H9 (cell line): ENCODE results near the gene PCGF2. TPM values are rescaled to one million over a fixed set of nuclear protein-coding genes. Genes with fewer than 3 reads are reported as not detected.

Source experiments
- DNase-seq: peaks from one replicate; pipeline ENCODE4 v3.0.0-alpha.2; 2017
- H2AFZ ChIP-seq: one replicate; pipeline ENCODE4 v1.6.1; 2013; ENCODE audit warnings: mild to moderate bottlenecking, low read length, control low read depth, moderate library complexity
- H2AK5ac ChIP-seq: 2 replicates; pipeline ENCODE4 v1.6.1; 2013; ENCODE audit warnings: low read length, control low read depth, mixed read lengths; ENCODE audit not compliant: insufficient read length
- H2BK120ac ChIP-seq: one replicate; pipeline ENCODE4 v1.6.1; 2013; ENCODE audit warnings: low read depth, mild to moderate bottlenecking, low read length, control low read depth, inconsistent platforms; ENCODE audit not compliant: poor library complexity, severe bottlenecking
- H2BK12ac ChIP-seq: 2 replicates; pipeline ENCODE4 v1.6.1; 2013; ENCODE audit warnings: low read length, control low read depth, mixed read lengths, low read depth; ENCODE audit not compliant: insufficient read length
- H2BK15ac ChIP-seq: 2 replicates; pipeline ENCODE4 v1.6.1; 2013; ENCODE audit warnings: low read depth, low read length, control low read depth
- H2BK20ac ChIP-seq: one replicate; pipeline ENCODE4 v1.6.1; 2013; ENCODE audit warnings: low read depth, mild to moderate bottlenecking, low read length, control low read depth, inconsistent platforms; ENCODE audit not compliant: poor library complexity, severe bottlenecking
- H2BK5ac ChIP-seq: 2 replicates; pipeline ENCODE4 v1.6.1; 2013; ENCODE audit warnings: low read length, control low read depth, mixed read lengths; ENCODE audit not compliant: insufficient read length
- H3K14ac ChIP-seq: 2 replicates; pipeline ENCODE4 v1.6.1; 2013; ENCODE audit warnings: low read length, control low read depth; ENCODE audit not compliant: insufficient read depth
- H3K18ac ChIP-seq: 2 replicates; pipeline ENCODE4 v1.6.1; 2013; ENCODE audit warnings: low read depth, mild to moderate bottlenecking, mixed read lengths, low read length, control low read depth; ENCODE audit not compliant: insufficient read length
- H3K23ac ChIP-seq: 2 replicates; pipeline ENCODE4 v1.6.1; 2013; ENCODE audit warnings: low read length, control low read depth, mixed read lengths, low read depth; ENCODE audit not compliant: insufficient read length
- H3K23me2 ChIP-seq: 2 replicates; pipeline ENCODE4 v1.6.1; 2013; ENCODE audit warnings: low read depth, mild to moderate bottlenecking, mixed read lengths, low read length, control low read depth; ENCODE audit not compliant: insufficient read length, poor library complexity, severe bottlenecking
- H3K27ac ChIP-seq: 2 replicates; pipeline ENCODE4 v1.5.1; 2013; ENCODE audit warnings: low read length, control low read depth, mixed read lengths, low read depth; ENCODE audit not compliant: insufficient read length
- H3K27me3 ChIP-seq: 2 replicates; pipeline ENCODE4 v1.6.1; 2013; ENCODE audit warnings: low read length, control low read depth, inconsistent platforms; ENCODE audit not compliant: insufficient read depth
- H3K4ac ChIP-seq: 2 replicates; pipeline ENCODE4 v1.6.1; 2013; ENCODE audit warnings: low read depth, mild to moderate bottlenecking, control low read depth, inconsistent platforms, low read length, moderate library complexity
- H3K4me1 ChIP-seq: 2 replicates; pipeline ENCODE4 v1.6.1; 2013; ENCODE audit warnings: low read length, control low read depth, inconsistent platforms; ENCODE audit not compliant: insufficient read depth
- H3K4me2 ChIP-seq: 2 replicates; pipeline ENCODE4 v1.6.1; 2013; ENCODE audit warnings: low read length, control low read depth, mixed read lengths; ENCODE audit not compliant: insufficient read length, insufficient read depth
- H3K56ac ChIP-seq: 2 replicates; pipeline ENCODE4 v1.6.1; 2013; ENCODE audit warnings: low read depth, mild to moderate bottlenecking, mixed read lengths, low read length, control low read depth; ENCODE audit not compliant: insufficient read length
- H3K79me1 ChIP-seq: 2 replicates; pipeline ENCODE4 v1.6.1; 2013; ENCODE audit warnings: low read depth, mild to moderate bottlenecking, moderate library complexity, low read length, control low read depth, inconsistent platforms; ENCODE audit not compliant: insufficient read depth, poor library complexity, severe bottlenecking
- H3K79me2 ChIP-seq: 2 replicates; pipeline ENCODE4 v1.6.1; 2013; ENCODE audit warnings: low read length, control low read depth, inconsistent platforms; ENCODE audit not compliant: insufficient read depth
- H3K9ac ChIP-seq: 2 replicates; pipeline ENCODE4 v1.6.1; 2013; ENCODE audit warnings: low read length, control low read depth, mixed read lengths; ENCODE audit not compliant: insufficient read length; ENCODE audit errors: extremely low read depth
- H3K9me3 ChIP-seq: one replicate; pipeline ENCODE4 v1.6.1; 2013; ENCODE audit warnings: low read depth, low read length, inconsistent platforms; ENCODE audit not compliant: control insufficient read depth
- H3T11ph ChIP-seq: one replicate; pipeline ENCODE4 v1.6.1; 2013; ENCODE audit warnings: mild to moderate bottlenecking, low read length, control low read depth, inconsistent platforms
- H4K20me1 ChIP-seq: one replicate; pipeline ENCODE4 v1.6.1; 2013; ENCODE audit not compliant: control insufficient read depth, insufficient read length, insufficient read depth
- H4K5ac ChIP-seq: 2 replicates; pipeline ENCODE4 v1.6.1; 2013; ENCODE audit warnings: low read depth, mild to moderate bottlenecking, mixed read lengths, low read length, control low read depth; ENCODE audit not compliant: insufficient read length
- H4K8ac ChIP-seq: replicated peaks from 2 replicates; pipeline ENCODE4 v1.6.1; 2013; ENCODE audit warnings: low read length, control low read depth, mixed read lengths, low read depth; ENCODE audit not compliant: insufficient read length
- H4K91ac ChIP-seq: 2 replicates; pipeline ENCODE4 v1.6.1; 2013; ENCODE audit warnings: low read depth, mild to moderate bottlenecking, moderate library complexity, mixed read lengths, low read length, control low read depth; ENCODE audit not compliant: insufficient read length
- H3K27ac Mint-ChIP-seq, 3 experiments: 2 replicates in 2 of 3; 3 replicates in 1 of 3; pipeline ENCODE4 v1.8.0; 2020 to 2021; ENCODE audit warnings: mixed read lengths in 3 of 3, mild to moderate bottlenecking in 1 of 3, moderate library complexity in 1 of 3
- H3K27me3 Mint-ChIP-seq: 2 replicates; pipeline ENCODE4 v1.8.0; 2021; ENCODE audit warnings: low read depth, mild to moderate bottlenecking, moderate library complexity, mixed read lengths
- H3K36me3 Mint-ChIP-seq, 3 experiments: 2 replicates in 2 of 3; 3 replicates in 1 of 3; pipeline ENCODE4 v1.8.0; 2020 to 2021; ENCODE audit warnings: low read depth in 3 of 3, mixed read lengths in 3 of 3; ENCODE audit not compliant: insufficient read depth in 1 of 3
- H3K4me1 Mint-ChIP-seq, 2 experiments: 2 replicates each; pipeline ENCODE4 v1.8.0; 2020; ENCODE audit warnings: mixed read lengths in 2 of 2
- H3K4me3 Mint-ChIP-seq, 2 experiments: 2 replicates in 1 of 2; 3 replicates in 1 of 2; pipeline ENCODE4 v1.8.0; 2020 to 2021; ENCODE audit warnings: mild to moderate bottlenecking in 2 of 2, mixed read lengths in 2 of 2, moderate library complexity in 1 of 2
- H3K9me3 Mint-ChIP-seq, 2 experiments: 2 replicates in 1 of 2; 3 replicates in 1 of 2; pipeline ENCODE4 v1.8.0; 2020; ENCODE audit warnings: mild to moderate bottlenecking in 2 of 2, mixed read lengths in 2 of 2, moderate library complexity in 1 of 2
- CTCF ChIP-seq: fragments of 200-600 bp; sonication (generic); conservative IDR thresholded peaks from 3 replicates; pipeline ENCODE4 v1.8.0; 2021; ENCODE audit warnings: antibody characterized with exemption, mild to moderate bottlenecking
- WGBS: extraction: QIAGEN DNeasy Blood & Tissue Kit; methylation state at CpG from one replicate; pipeline ENCODE4 v1.1.7; 2013; ENCODE audit warnings: missing lambda C conversion rate, low lambda C conversion rate, mixed read lengths; ENCODE audit not compliant: insufficient read length; ENCODE audit errors: extremely low coverage; 5-methylcytosine and 5-hydroxymethylcytosine counted together
- total RNA-seq: library from RNA; stranded (reverse); gene quantifications from 2 replicates; pipeline ENCODE4 v1.2.1, GENCODE V29; 2021

The PCGF2 gene
- total RNA-seq, 1 experiment from 2014 or later = 106 TPM

- Histone ChIP-seq H2AK5ac (no peak overlapping the region), H4K20me1 (no peaks in the 10 kb centered on the region), H3K27me3 (no peaks in the 10 kb centered on the region), H4K91ac (no peak overlapping the region), H2BK120ac (no peak overlapping the region), H3K9ac (peak overlapping the region; percentile 12), H2AFZ (no peak overlapping the region), H3K4me1 (no peaks in the 10 kb centered on the region; the same call in 1 of the 2 replicates), H3K23ac (no peak overlapping the region), H2BK20ac (no peak overlapping the region), H3K79me1 (no peaks in the 10 kb centered on the region), H3K9me3 (no peaks in the 10 kb centered on the region), H3K56ac (no peak overlapping the region), H2BK15ac (no peak overlapping the region), H2BK12ac (no peak overlapping the region), H2BK5ac (no peak overlapping the region), H3K4ac (no peak overlapping the region), H4K8ac (no peak overlapping the region), H3K18ac (no peak overlapping the region), H4K5ac (no peak overlapping the region), H3K79me2 (peaks cover 19% of the 10 kb centered on the region), H3K14ac (no peak overlapping the region), H3T11ph (no peak overlapping the region), H3K27ac (no peak overlapping the region), H3K23me2 (peaks cover 37% of the 10 kb centered on the region), H3K4me2 (peak overlapping the region; percentile 98)
- Mint-ChIP-seq H3K9me3 (peaks cover 0 to 3% of the 10 kb centered on the region in 2 experiments; a peak in 2 of 5 replicates), H3K4me1 (peaks cover 33 to 35% of the 10 kb centered on the region in 2 experiments), H3K27me3 (peaks cover 11% of the 10 kb centered on the region), H3K4me3 (peak overlapping the region; percentile 97), H3K36me3 (peaks cover 7 to 19% (median 14%) of the 10 kb centered on the region in 3 experiments), H3K27ac (no peak overlapping the region; a peak in 1 of 7 replicates)
- no peak for TF ChIP-seq CTCF
- no CpG with 5 or more reads among the region's 28 CpGs for WGBS
- no peak for DNase-seq
Measured at GRCh38 chr17:38750312-38751121, 2.4 kb upstream of the PCGF2 start.
